Kidney (tissue), 14 donors: ENCODE measurements around the gene CTNNA2. TPM values are rescaled to one million over a fixed set of nuclear protein-coding genes. Genes with fewer than 3 reads are reported as not detected.

ENCODE experiments used
- DNase-seq, 5 donors: peaks; one replicate each; pipeline ENCODE4 v3.0.0-alpha.2; 2013 to 2020
- FAIRE-seq: peaks from 2 replicates; lab custom pipeline; 2012; peaks lifted over from hg19 to GRCh38; lab: Jason Lieb, UNC
- H3K27ac ChIP-seq, 2 donors: one replicate each; pipeline ENCODE4 v1.7.0; 2013; ENCODE audit warnings: low read depth in 2 of 2, low read length in 2 of 2, inconsistent platforms in 1 of 2
- H3K27me3 ChIP-seq: one replicate; pipeline ENCODE4 v1.7.1; 2013; ENCODE audit warnings: low read length, inconsistent platforms; ENCODE audit not compliant: control insufficient read depth, insufficient read depth
- H3K36me3 ChIP-seq, 3 donors: one replicate each; pipeline versions ENCODE4 v1.7.0 to v1.7.1; 2013; ENCODE audit warnings: low read length in 3 of 3, control low read depth in 1 of 3, inconsistent platforms in 1 of 3; ENCODE audit not compliant: insufficient read depth in 3 of 3, control insufficient read depth in 2 of 3
- H3K4me1 ChIP-seq, 3 donors: one replicate each; pipeline versions ENCODE4 v1.7.0 to v1.7.1; 2013; ENCODE audit warnings: low read length in 3 of 3, inconsistent platforms in 1 of 3, low read depth in 1 of 3; ENCODE audit not compliant: control insufficient read depth in 2 of 3, insufficient read depth in 2 of 3
- H3K4me3 ChIP-seq, 3 donors: one replicate each; pipeline versions ENCODE4 v1.7.0 to v1.8.1; 2013; ENCODE audit warnings: low read length in 3 of 3, control low read depth in 1 of 3, inconsistent platforms in 1 of 3
- H3K9ac ChIP-seq, 3 donors: one replicate each; pipeline versions ENCODE4 v1.7.0 to v1.7.1; 2013; ENCODE audit warnings: low read length in 3 of 3, control low read depth in 1 of 3, inconsistent platforms in 1 of 3
- H3K9me3 ChIP-seq, 3 donors: one replicate each; pipeline versions ENCODE4 v1.7.0 to v1.7.1; 2013; ENCODE audit warnings: low read length in 3 of 3, control low read depth in 1 of 3, inconsistent platforms in 1 of 3; ENCODE audit not compliant: control insufficient read depth in 2 of 3, insufficient read depth in 1 of 3
- CTCF ChIP-seq: IDR thresholded peaks from 3 replicates; pipeline ENCODE4 v1.5.1; 2012; ENCODE audit warnings: mild to moderate bottlenecking, moderate library complexity, borderline replicate concordance; ENCODE audit not compliant: insufficient read depth; ENCODE audit errors: extremely low read depth
- intact Hi-C: fragments of 100-400 bp; cut with DNase I; formaldehyde crosslinking; loops from one replicate; pipeline ENCODE4 v1.11.1; 2022
- polyA plus RNA-seq: library from polyadenylated mRNA; stranded (reverse); fragments of 350-450 nt; fragmentation: Illumina TruSeq; extraction: RNeasy Lipid Tissue Mini Kit (QIAGEN cat#74804); gene quantifications from one replicate; pipeline ENCODE4 v1.2.3, GENCODE V29; 2014; ENCODE audit warnings: low read depth, low replicate concordance; ENCODE audit not compliant: insufficient read depth
- total RNA-seq: library from RNA; stranded (reverse); fragmentation: NEBNext Ultra II Directional; extraction: Animal tissue kit (Norgen Biotek cat#: 25700); gene quantifications from one replicate; pipeline ENCODE4 v1.2.1, GENCODE V29; 2021
- donor health status: control.
- donor health status: control.
- donor health status: control.
- donor health status: control.
- donor health status: control.
- donor health status: DM: yes; HTN: yes; CAD: no.
- donor health status: Normal renal cell carcinoma (clear cell type).

The CTNNA2 gene
- total and polyA plus RNA-seq, 2 donors from 2014 or later = 0.47 TPM; not detected in 1

- no peak for TF ChIP-seq CTCF
- Histone ChIP-seq H3K27me3 (no peaks in the 10 kb centered on the region), H3K9ac (no peak overlapping the region), H3K27ac (no peak overlapping the region), H3K9me3 (peaks cover 0 to 1% (median 0%) of the 10 kb centered on the region in 3 donors), H3K4me1 (no peaks in the 10 kb centered on the region), H3K4me3 (no peak overlapping the region), H3K36me3 (no peaks in the 10 kb centered on the region)
- DNase-seq (no peak), FAIRE-seq (no peak)
- intact Hi-C loops = no loop called here
These were observed 969.4 kb downstream of the CTNNA2 start for GRCh38 chr2:80482276-80482675.

- Histone ChIP-seq H3K27me3 (no peaks in the 10 kb centered on the region), H3K4me3 (no peak overlapping the region), H3K36me3 (no peaks in the 10 kb centered on the region), H3K9ac (no peak overlapping the region), H3K27ac (no peak overlapping the region), H3K4me1 (no peaks in the 10 kb centered on the region), H3K9me3 (no peaks in the 10 kb centered on the region)
- intact Hi-C loops = no loop called here
- TF ChIP-seq CTCF = no peak
- peak in 2 of 5 donors; percentile 17 to 28 for DNase-seq
- no peak for FAIRE-seq
These were observed 976.9 kb downstream of the CTNNA2 start for GRCh38 chr2:80489717-80490116.

GRCh38 chr2:80490964-80491363 is 978.1 kb downstream of the CTNNA2 start:
- no peak for FAIRE-seq
- no peak overlapping the region for H3K27ac ChIP-seq
- H3K9ac ChIP-seq = no peak overlapping the region
- H3K9me3 ChIP-seq = no peaks in the 10 kb centered on the region
- no peak for DNase-seq
- TF ChIP-seq CTCF = no peak
- no peaks in the 10 kb centered on the region for H3K4me1 ChIP-seq
- intact Hi-C loops = no loop called here
- H3K27me3 ChIP-seq = no peaks in the 10 kb centered on the region
- H3K36me3 ChIP-seq = no peaks in the 10 kb centered on the region
- no peak overlapping the region for H3K4me3 ChIP-seq

GRCh38 chr2:80496346-80496745 is 983.5 kb downstream of the CTNNA2 start:
- DNase-seq (peak in 1 of 5 donors; percentile 17), FAIRE-seq (no peak)
- no peaks in the 10 kb centered on the region for H3K27me3 ChIP-seq
- H3K4me1 ChIP-seq = no peaks in the 10 kb centered on the region
- intact Hi-C loops = no loop called here
- no peaks in the 10 kb centered on the region for H3K9me3 ChIP-seq
- no peak overlapping the region for H3K9ac ChIP-seq
- no peaks in the 10 kb centered on the region for H3K36me3 ChIP-seq
- H3K4me3 ChIP-seq = no peak overlapping the region
- no peak for TF ChIP-seq CTCF
- H3K27ac ChIP-seq = no peak overlapping the region
